ENCODE data around the gene CLC.

- TF ChIP-seq CTCF (IDR thresholded peaks at IDR 0.05) (no peak), POLR2A (IDR thresholded peaks at IDR 0.05) (no peak)
Observed at GRCh38 chr19:39695759-39696158, 42.1 kb downstream of the CLC start.

All from uterus (tissue), 2 donors.